IPS-NIHi11 (cell line): ENCODE measurements around the gene MRPS15.
"Not testable (repeated sequence)": the region's sequence is repeated elsewhere in the genome, so short reads cannot be mapped to it uniquely, and the experiment has no call there.

Source experiments
- DNase-seq: peaks from one replicate; pipeline ENCODE4 v3.0.0; 2012; ENCODE audit warnings: mixed read lengths, low spot score

Gene MRPS15

GRCh38 chr1:36463803-36464604 is at the start of gene MRPS15:
TSS of gene MRPS15 (minus strand) at chr1:36464384. CDS start at chr1:36464275, 109 bp downstream.
- peak; percentile 94 for DNase-seq

- DNase-seq = no peak
These were observed 48.7 kb upstream of the MRPS15 start for GRCh38 chr1:36512842-36513241.

GRCh38 chr1:36511804-36512798 is 47.9 kb upstream of the MRPS15 start:
- DNase-seq = no peak

GRCh38 chr1:36511220-36511619 is 47.0 kb upstream of the MRPS15 start:
- not testable (repeated sequence) for DNase-seq

GRCh38 chr1:36510418-36510817 is 46.2 kb upstream of the MRPS15 start:
- DNase-seq = no peak

GRCh38 chr1:36508257-36508656 is 44.1 kb upstream of the MRPS15 start:
- DNase-seq = no peak

- DNase-seq = no peak
These were observed 42.2 kb upstream of the MRPS15 start for GRCh38 chr1:36506276-36506920.

GRCh38 chr1:36503733-36504132 is 39.5 kb upstream of the MRPS15 start:
- no peak for DNase-seq

GRCh38 chr1:36503159-36503558 is 39.0 kb upstream of the MRPS15 start:
- DNase-seq = no peak

- DNase-seq = no peak
These were observed 38.4 kb upstream of the MRPS15 start for GRCh38 chr1:36502616-36503015.

GRCh38 chr1:36501911-36502310 is 37.7 kb upstream of the MRPS15 start:
- DNase-seq = not testable (repeated sequence)

- no peak for DNase-seq
These were observed 33.0 kb upstream of the MRPS15 start for GRCh38 chr1:36497207-36497606.

GRCh38 chr1:36494971-36495370 is 30.8 kb upstream of the MRPS15 start:
- DNase-seq = no peak

- DNase-seq = no peak
These were observed 29.3 kb upstream of the MRPS15 start for GRCh38 chr1:36493524-36493923.

GRCh38 chr1:36492491-36492890 is 28.3 kb upstream of the MRPS15 start:
- no peak for DNase-seq

GRCh38 chr1:36489258-36490051 is 25.3 kb upstream of the MRPS15 start:
- DNase-seq = not testable (repeated sequence)

GRCh38 chr1:36487906-36488305 is 23.7 kb upstream of the MRPS15 start:
- DNase-seq = no peak

- not testable (repeated sequence) for DNase-seq
These were observed 23.1 kb upstream of the MRPS15 start for GRCh38 chr1:36487336-36487725.

- no peak for DNase-seq
These were observed 22.5 kb upstream of the MRPS15 start for GRCh38 chr1:36486439-36487335.

- no peak for DNase-seq
These were observed 21.9 kb upstream of the MRPS15 start for GRCh38 chr1:36486093-36486438.

GRCh38 chr1:36484099-36484498 is 19.9 kb upstream of the MRPS15 start:
- no peak for DNase-seq
